Measurements from ENCODE around the gene OSBPL3.

The OSBPL3 gene

GRCh38 chr7:24903559-24903958, 76.4 kb downstream of the OSBPL3 start:
- DNase-seq (ENCODE audit: low read depth in 4 of 4, low spot score in 1 of 4): no peak

- DNase-seq (ENCODE audit: low read depth in 4 of 4, low spot score in 1 of 4): no peak
Observed at GRCh38 chr7:24902931-24903330, 77.0 kb downstream of the OSBPL3 start.

- no peak for DNase-seq (ENCODE audit: low read depth in 4 of 4, low spot score in 1 of 4)
Observed at GRCh38 chr7:24902276-24902675, 77.7 kb downstream of the OSBPL3 start.

- no peak for DNase-seq (ENCODE audit: low read depth in 4 of 4, low spot score in 1 of 4)
Observed at GRCh38 chr7:24899905-24900304, 80.1 kb downstream of the OSBPL3 start.

GRCh38 chr7:24899161-24899560, 80.8 kb downstream of the OSBPL3 start:
- DNase-seq (ENCODE audit: low read depth in 4 of 4, low spot score in 1 of 4): no peak

- no peak for DNase-seq (ENCODE audit: low read depth in 4 of 4, low spot score in 1 of 4)
Observed at GRCh38 chr7:24898691-24899090, 81.3 kb downstream of the OSBPL3 start.

GRCh38 chr7:24896031-24896501, 83.9 kb downstream of the OSBPL3 start:
- DNase-seq (ENCODE audit: low read depth in 4 of 4, low spot score in 1 of 4): no peak

GRCh38 chr7:24894429-24895221, 85.4 kb downstream of the OSBPL3 start:
- DNase-seq (ENCODE audit: low read depth in 4 of 4, low spot score in 1 of 4): no peak

- DNase-seq (ENCODE audit: low read depth in 4 of 4, low spot score in 1 of 4): no peak
Observed at GRCh38 chr7:24891311-24891735, 88.7 kb downstream of the OSBPL3 start.

GRCh38 chr7:24889611-24890010, 90.4 kb downstream of the OSBPL3 start:
- no peak for DNase-seq (ENCODE audit: low read depth in 4 of 4, low spot score in 1 of 4)

- DNase-seq (ENCODE audit: low read depth in 4 of 4, low spot score in 1 of 4): no peak
Observed at GRCh38 chr7:24888653-24889052, 91.3 kb downstream of the OSBPL3 start.

- DNase-seq (ENCODE audit: low read depth in 4 of 4, low spot score in 1 of 4): no peak
Observed at GRCh38 chr7:24885716-24886115, 94.3 kb downstream of the OSBPL3 start.

GRCh38 chr7:24885305-24885704, 94.7 kb downstream of the OSBPL3 start:
- DNase-seq (ENCODE audit: low read depth in 4 of 4, low spot score in 1 of 4): no peak

- DNase-seq (ENCODE audit: low read depth in 4 of 4, low spot score in 1 of 4): no peak
Observed at GRCh38 chr7:24884401-24884800, 95.6 kb downstream of the OSBPL3 start.

GRCh38 chr7:24883622-24884013, 96.4 kb downstream of the OSBPL3 start:
- DNase-seq (ENCODE audit: low read depth in 4 of 4, low spot score in 1 of 4): no peak

GRCh38 chr7:24882989-24883621, 96.9 kb downstream of the OSBPL3 start:
- DNase-seq (ENCODE audit: low read depth in 4 of 4, low spot score in 1 of 4): peak in 1 of 4 experiments; percentile 17

- no peak for DNase-seq (ENCODE audit: low read depth in 4 of 4, low spot score in 1 of 4)
Observed at GRCh38 chr7:24881623-24882022, 98.4 kb downstream of the OSBPL3 start.

- DNase-seq (ENCODE audit: low read depth in 4 of 4, low spot score in 1 of 4): no peak
Observed at GRCh38 chr7:24880886-24881285, 99.1 kb downstream of the OSBPL3 start.

GRCh38 chr7:24879291-24879690, 100.7 kb downstream of the OSBPL3 start:
- DNase-seq (ENCODE audit: low read depth in 4 of 4, low spot score in 1 of 4): no peak

- no peak for DNase-seq (ENCODE audit: low read depth in 4 of 4, low spot score in 1 of 4)
Observed at GRCh38 chr7:24877790-24878311, 102.1 kb downstream of the OSBPL3 start.

- DNase-seq (ENCODE audit: low read depth in 4 of 4, low spot score in 1 of 4): no peak
Observed at GRCh38 chr7:24874791-24875190, 105.2 kb downstream of the OSBPL3 start.

- DNase-seq (ENCODE audit: low read depth in 4 of 4, low spot score in 1 of 4): no peak
Observed at GRCh38 chr7:24873944-24874343, 106.0 kb downstream of the OSBPL3 start.

All from stimulated activated CD4-positive, alpha-beta T cell treated with anti-CD3 and anti-CD28 coated beads, Interleukin-1b, Interleukin-23, amount 100 ng/mL, for 24 hours (primary cell).